Measurements from ENCODE around the gene ALDH3B2.
"Not testable (repeated sequence)": the region's sequence is repeated elsewhere in the genome, so short reads cannot be mapped to it uniquely, and the experiment has no call there.

DNA sequence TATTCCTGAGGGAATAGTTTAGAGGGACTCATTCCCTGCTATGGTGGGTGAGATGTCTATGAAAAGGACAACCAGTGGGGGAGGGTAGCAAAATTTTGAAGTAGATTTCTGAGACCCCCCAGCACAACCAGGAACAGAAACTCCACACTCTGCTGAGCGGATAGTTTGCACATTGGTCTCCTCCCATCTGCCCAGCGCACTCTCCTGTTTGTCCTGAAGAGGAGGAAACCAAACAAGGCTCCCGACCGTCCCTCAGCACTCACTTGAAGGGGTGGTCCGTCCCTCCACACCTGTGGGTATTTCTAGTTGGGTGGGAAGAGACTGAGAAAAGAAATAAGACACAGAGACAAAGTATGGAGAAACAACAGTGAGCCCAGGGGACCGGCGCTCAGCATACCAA lies 41.8 kb upstream of the ALDH3B2 start:
- TF ChIP-seq, protein P1, sequence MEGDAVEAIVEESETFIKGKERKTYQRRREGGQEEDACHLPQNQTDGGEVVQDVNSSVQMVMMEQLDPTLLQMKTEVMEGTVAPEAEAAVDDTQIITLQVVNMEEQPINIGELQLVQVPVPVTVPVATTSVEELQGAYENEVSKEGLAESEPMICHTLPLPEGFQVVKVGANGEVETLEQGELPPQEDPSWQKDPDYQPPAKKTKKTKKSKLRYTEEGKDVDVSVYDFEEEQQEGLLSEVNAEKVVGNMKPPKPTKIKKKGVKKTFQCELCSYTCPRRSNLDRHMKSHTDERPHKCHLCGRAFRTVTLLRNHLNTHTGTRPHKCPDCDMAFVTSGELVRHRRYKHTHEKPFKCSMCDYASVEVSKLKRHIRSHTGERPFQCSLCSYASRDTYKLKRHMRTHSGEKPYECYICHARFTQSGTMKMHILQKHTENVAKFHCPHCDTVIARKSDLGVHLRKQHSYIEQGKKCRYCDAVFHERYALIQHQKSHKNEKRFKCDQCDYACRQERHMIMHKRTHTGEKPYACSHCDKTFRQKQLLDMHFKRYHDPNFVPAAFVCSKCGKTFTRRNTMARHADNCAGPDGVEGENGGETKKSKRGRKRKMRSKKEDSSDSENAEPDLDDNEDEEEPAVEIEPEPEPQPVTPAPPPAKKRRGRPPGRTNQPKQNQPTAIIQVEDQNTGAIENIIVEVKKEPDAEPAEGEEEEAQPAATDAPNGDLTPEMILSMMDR (IDR thresholded peaks at IDR 0.05) = not testable (repeated sequence)
- TF ChIP-seq ZFX (IDR thresholded peaks at IDR 0.05; ENCODE audit: borderline replicate concordance) = not testable (repeated sequence)
